ENCODE results near the gene KDM2B. TPM values are rescaled to one million over a fixed set of nuclear protein-coding genes. Genes with fewer than 3 reads are reported as not detected.

Gene KDM2B
- polyA plus RNA-seq, 1 donor from 2014 or later = 85.5 TPM

- TF ChIP-seq RAD21 (conservative IDR thresholded peaks at IDR 0.05) (no peak), POLR2AphosphoS5 (IDR thresholded peaks at IDR 0.05) (peak; percentile 32)
- no peaks in the 10 kb centered on the region for H3K27me3 ChIP-seq (ENCODE audit: insufficient read depth, low read depth, low read length)
- H2AFZ ChIP-seq (ENCODE audit: low read depth, low read length) = no peak overlapping the region
- peaks cover 21% of the 10 kb centered on the region for H3K79me2 ChIP-seq (replicated peaks; ENCODE audit: insufficient read depth, low read length)
- H3F3A ChIP-seq (ENCODE audit: insufficient read depth, low read length, poor library complexity, severe bottlenecking) = peaks cover 7% of the 10 kb centered on the region
- H3K4me3 ChIP-seq (ENCODE audit: low read length) = peak overlapping the region; percentile 73
- H3K9me3 ChIP-seq (ENCODE audit: low read length) = no peaks in the 10 kb centered on the region
- H3K9ac ChIP-seq (ENCODE audit: low read length) = peak overlapping the region; percentile 79
- no peaks in the 10 kb centered on the region for H3K9me2 ChIP-seq (ENCODE audit: insufficient read depth, low read length)
- H3K36me3 ChIP-seq (ENCODE audit: insufficient read depth, low read length) = no peaks in the 10 kb centered on the region
- peak overlapping the region; percentile 65 for H3K27ac ChIP-seq (ENCODE audit: low read length)
- no peak overlapping the region for H3K4me2 ChIP-seq (ENCODE audit: low read length)
- H4K20me1 ChIP-seq (ENCODE audit: insufficient read depth) = no peaks in the 10 kb centered on the region
Measured at GRCh38 chr12:121466794-121467637, 113.8 kb downstream of the KDM2B start.

- H3K9me2 ChIP-seq (ENCODE audit: insufficient read depth, low read length) = no peaks in the 10 kb centered on the region
- H3K9me3 ChIP-seq (ENCODE audit: low read length) = no peaks in the 10 kb centered on the region
- H4K20me1 ChIP-seq (ENCODE audit: insufficient read depth) = no peaks in the 10 kb centered on the region
- peak overlapping the region; percentile 66 for H3K4me2 ChIP-seq (ENCODE audit: low read length)
- no peak overlapping the region for H3K27ac ChIP-seq (ENCODE audit: low read length)
- TF ChIP-seq CTCF (IDR thresholded peaks at IDR 0.05; ENCODE audit: poor library complexity, severe bottlenecking) = no peak
- no peak for TF ChIP-seq TAF1 (IDR thresholded peaks at IDR 0.05; ENCODE audit: low read depth)
- peak; percentile 11 for TF ChIP-seq MXI1 (conservative IDR thresholded peaks at IDR 0.05; ENCODE audit: poor library complexity, severe bottlenecking)
- no peak for TF ChIP-seq EP300 (conservative IDR thresholded peaks at IDR 0.05; ENCODE audit: poor library complexity, severe bottlenecking)
- no peak for TF ChIP-seq SMC3 (conservative IDR thresholded peaks at IDR 0.05; ENCODE audit: poor library complexity)
- no peak for TF ChIP-seq REST (IDR thresholded peaks at IDR 0.05; ENCODE audit: borderline replicate concordance)
- H3K27me3 ChIP-seq (ENCODE audit: insufficient read depth, low read depth, low read length) = no peaks in the 10 kb centered on the region
- peak overlapping the region; percentile 65 for H3K4me3 ChIP-seq (ENCODE audit: low read length)
- H3F3A ChIP-seq (ENCODE audit: insufficient read depth, low read length, poor library complexity, severe bottlenecking) = peaks cover 7% of the 10 kb centered on the region
- no peak overlapping the region for H2AFZ ChIP-seq (ENCODE audit: low read depth, low read length)
- peaks cover 30% of the 10 kb centered on the region for H3K79me2 ChIP-seq (replicated peaks; ENCODE audit: insufficient read depth, low read length)
- peak overlapping the region; percentile 62 for H3K9ac ChIP-seq (ENCODE audit: low read length)
- no peaks in the 10 kb centered on the region for H3K36me3 ChIP-seq (ENCODE audit: insufficient read depth, low read length)
Measured at GRCh38 chr12:121465921-121466793, 114.7 kb downstream of the KDM2B start.
